ENCODE results near the gene CAMK1. TPM values are rescaled to one million over a fixed set of nuclear protein-coding genes. Genes with fewer than 3 reads are reported as not detected.

The CAMK1 gene
- total and polyA plus RNA-seq, 2 donors from 2014 or later: 31.2 to 52.7 TPM

DNA sequence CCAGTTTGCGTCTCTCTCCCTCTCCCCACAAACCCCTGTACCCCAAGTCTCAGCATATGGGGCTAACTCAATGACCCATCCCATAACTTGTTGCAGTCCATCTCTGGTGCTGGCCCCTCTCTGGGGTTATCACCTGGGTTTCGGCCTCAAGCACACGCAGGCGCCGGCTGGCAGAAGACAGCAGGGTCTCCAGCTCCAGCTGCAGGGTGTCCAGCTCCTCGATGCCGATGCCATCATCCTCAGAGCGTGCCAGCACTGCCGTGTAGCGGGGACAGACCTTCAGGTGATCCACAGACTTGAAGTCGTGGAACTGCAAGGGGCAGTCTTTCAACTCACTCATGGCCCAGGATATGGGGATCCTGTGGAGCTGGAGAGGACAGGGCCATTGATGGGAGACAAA lies 21.4 kb upstream of the CAMK1 start:
- Histone ChIP-seq H3K9me3 (ENCODE audit: control insufficient read depth in 2 of 3, insufficient read depth in 1 of 3, low read length in 3 of 3) (no peaks in the 10 kb centered on the region), H3K27me3 (ENCODE audit: control insufficient read depth, insufficient read depth, low read length) (no peaks in the 10 kb centered on the region), H3K27ac (ENCODE audit: low read depth in 2 of 2, low read length in 2 of 2) (no peak overlapping the region), H3K36me3 (ENCODE audit: control insufficient read depth in 2 of 3, insufficient read depth in 3 of 3, low read length in 3 of 3) (peaks cover 5 to 30% (median 13%) of the 10 kb centered on the region in 3 donors), H3K4me1 (ENCODE audit: control insufficient read depth in 2 of 3, insufficient read depth in 2 of 3, low read depth in 1 of 3, low read length in 3 of 3) (peaks cover 6 to 20% (median 8%) of the 10 kb centered on the region in 3 donors), H3K9ac (ENCODE audit: low read length in 3 of 3) (no peak overlapping the region), H3K4me3 (ENCODE audit: low read length in 3 of 3) (no peak overlapping the region)
- FAIRE-seq: no peak
- TF ChIP-seq CTCF (IDR thresholded peaks at IDR 0.05; ENCODE audit: borderline replicate concordance, extremely low read depth, insufficient read depth): no peak
- no peak for DNase-seq
- intact Hi-C loops (cut with DNase I): no loop called here

DNA sequence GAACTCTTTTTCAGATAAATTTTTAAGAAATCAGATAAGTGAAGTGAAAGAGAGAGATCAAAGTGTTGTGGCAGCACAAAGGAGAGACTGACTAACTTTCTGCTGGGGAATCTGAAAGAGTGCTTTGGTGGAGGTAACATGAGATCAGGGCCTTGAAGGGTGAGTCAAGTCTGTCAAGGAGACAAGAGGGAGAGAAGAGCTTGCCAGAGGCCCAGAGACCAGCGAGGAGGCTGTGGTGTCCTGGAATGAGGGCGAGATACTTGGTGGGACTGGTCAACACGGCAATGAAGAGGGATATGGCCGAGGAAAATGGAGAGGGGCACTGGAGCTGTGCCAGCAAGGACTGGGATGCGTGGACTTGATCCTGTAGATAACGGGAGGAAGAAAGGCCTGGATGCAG lies 18.0 kb upstream of the CAMK1 start:
- Histone ChIP-seq H3K9me3 (ENCODE audit: control insufficient read depth in 2 of 3, insufficient read depth in 1 of 3, low read length in 3 of 3) (no peaks in the 10 kb centered on the region), H3K9ac (ENCODE audit: low read length in 3 of 3) (no peak overlapping the region), H3K4me1 (ENCODE audit: control insufficient read depth in 2 of 3, insufficient read depth in 2 of 3, low read depth in 1 of 3, low read length in 3 of 3) (peaks cover 2 to 18% (median 13%) of the 10 kb centered on the region in 3 donors), H3K27ac (ENCODE audit: low read depth in 2 of 2, low read length in 2 of 2) (no peak overlapping the region), H3K4me3 (ENCODE audit: low read length in 3 of 3) (no peak overlapping the region), H3K36me3 (ENCODE audit: control insufficient read depth in 2 of 3, insufficient read depth in 3 of 3, low read length in 3 of 3) (peaks cover 5 to 36% (median 15%) of the 10 kb centered on the region in 3 donors), H3K27me3 (ENCODE audit: control insufficient read depth, insufficient read depth, low read length) (no peaks in the 10 kb centered on the region)
- intact Hi-C loops (cut with DNase I): no loop called here
- TF ChIP-seq CTCF (IDR thresholded peaks at IDR 0.05; ENCODE audit: borderline replicate concordance, extremely low read depth, insufficient read depth): no peak
- no peak for FAIRE-seq
- DNase-seq: no peak

DNA sequence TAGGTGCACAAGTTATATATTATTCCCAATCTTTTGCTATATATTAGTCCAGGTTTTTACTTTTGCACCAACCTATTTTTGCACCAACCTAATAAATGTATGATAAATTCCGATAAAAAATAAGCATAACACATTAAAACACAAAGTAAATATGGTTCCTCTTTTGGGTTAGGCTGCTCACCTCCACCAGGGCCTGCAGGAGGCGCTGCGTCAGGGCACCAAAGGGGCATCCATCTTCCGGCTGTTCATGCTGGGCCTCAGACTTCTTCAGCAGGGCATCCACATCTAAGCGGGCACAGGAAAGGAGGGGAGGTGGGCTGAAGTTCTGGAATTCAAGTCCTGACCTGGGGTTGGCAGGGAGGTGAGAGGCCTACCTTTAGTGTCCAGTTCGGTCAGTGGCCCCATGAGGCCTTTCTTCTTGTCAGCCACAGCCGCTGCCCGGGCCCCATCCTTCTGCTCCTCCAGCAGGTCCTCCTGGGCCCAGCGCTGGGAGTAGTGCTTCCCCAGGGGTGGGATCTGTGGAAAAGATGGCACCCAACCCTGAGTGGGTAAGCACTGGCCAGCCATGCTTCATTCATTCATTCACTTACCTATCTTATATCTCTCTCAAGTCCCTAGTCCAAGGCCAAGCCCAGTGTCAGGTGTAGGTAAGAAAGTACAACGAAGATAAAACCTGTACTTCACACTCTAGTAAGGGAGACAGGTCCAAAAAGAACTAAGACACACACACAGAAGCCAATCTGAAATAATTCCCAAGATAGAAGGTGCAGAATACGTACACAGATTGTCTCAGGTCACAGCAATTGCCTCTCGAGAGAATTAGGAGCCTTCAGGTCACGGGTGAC lies 17.3 kb upstream of the CAMK1 start:
- DNase-seq (no peak), FAIRE-seq (no peak)
- Histone ChIP-seq H3K27me3 (ENCODE audit: control insufficient read depth, insufficient read depth, low read length) (no peaks in the 10 kb centered on the region), H3K36me3 (ENCODE audit: control insufficient read depth in 2 of 3, insufficient read depth in 3 of 3, low read length in 3 of 3) (peaks cover 5 to 36% (median 16%) of the 10 kb centered on the region in 3 donors), H3K27ac (ENCODE audit: low read depth in 2 of 2, low read length in 2 of 2) (no peak overlapping the region), H3K4me3 (ENCODE audit: low read length in 3 of 3) (no peak overlapping the region), H3K9ac (ENCODE audit: low read length in 3 of 3) (no peak overlapping the region), H3K4me1 (ENCODE audit: control insufficient read depth in 2 of 3, insufficient read depth in 2 of 3, low read depth in 1 of 3, low read length in 3 of 3) (peaks cover 2 to 21% (median 13%) of the 10 kb centered on the region in 3 donors), H3K9me3 (ENCODE audit: control insufficient read depth in 2 of 3, insufficient read depth in 1 of 3, low read length in 3 of 3) (no peaks in the 10 kb centered on the region)
- intact Hi-C loops (cut with DNase I): no loop called here
- TF ChIP-seq CTCF (IDR thresholded peaks at IDR 0.05; ENCODE audit: borderline replicate concordance, extremely low read depth, insufficient read depth): no peak

Measured in kidney (tissue), 14 donors.